ENCODE data around the gene CTNNAL1. TPM values are rescaled to one million over a fixed set of nuclear protein-coding genes. Genes with fewer than 3 reads are reported as not detected.

CTNNAL1 gene
- total and polyA plus RNA-seq, 2 donors (not counting 1 experiment from before 2014, with no cell fraction given): 0.04 to 1.5 TPM

DNA sequence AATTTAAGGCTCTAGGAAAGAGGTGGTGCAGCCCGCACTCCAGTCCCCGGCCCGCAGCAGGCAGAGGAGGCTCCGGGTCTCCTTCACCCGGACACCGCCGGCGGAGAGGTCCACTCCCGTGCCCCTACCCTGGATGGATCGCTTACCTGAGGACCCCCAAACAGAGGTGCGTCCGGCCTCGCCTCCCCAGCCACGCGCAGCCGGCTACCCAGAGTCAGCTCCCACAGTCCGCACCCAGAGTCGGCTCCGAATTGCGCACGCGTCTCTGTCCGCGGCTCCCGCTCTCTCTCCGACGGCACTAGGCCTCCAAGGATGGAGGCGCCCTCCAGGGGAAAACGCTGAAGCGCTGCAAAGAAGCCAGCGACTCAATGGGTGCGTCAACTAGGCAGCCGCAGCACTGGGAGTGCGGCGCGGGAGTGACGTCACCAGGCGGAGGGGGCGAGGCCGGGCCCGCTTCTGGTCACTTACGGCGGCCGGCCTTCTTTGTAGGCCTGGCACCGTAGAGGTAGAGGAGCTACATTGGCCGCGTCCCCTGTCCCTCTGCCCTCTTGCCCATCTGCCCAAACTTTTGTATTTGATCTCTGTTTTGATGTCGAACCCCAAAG lies 79.5 kb downstream of the CTNNAL1 start, which contains the start of gene ELP1:
ELP1 (minus strand) TSS at position 407 of the 605 bp plus-strand sequence. CDS start 2,978 bp downstream, outside the sequence.
- Mint-ChIP-seq H3K4me1 (peaks cover 17% of the 10 kb centered on the region), H3K27me3 (no peaks in the 10 kb centered on the region), H3K4me3 (peak within 1 kb of the TSS; percentile 97), H3K27ac (peak within 1 kb of the TSS; percentile 95), H3K9me3 (ENCODE audit: insufficient read depth) (no peaks in the 10 kb centered on the region)
- no peaks in the 10 kb centered on the region for H4K20me1 ChIP-seq (ENCODE audit: control insufficient read depth, insufficient read depth, low read length, poor library complexity, severe bottlenecking)
- intact Hi-C loops (cut with micrococcal nuclease): loop anchor here (1.0 to 5.0 kb wide), 5 partner anchors 79 to 1652 kb away; partner anchors contain the start of genes CTNNAL1, KLF4 and RAD23B
- DNase-seq (peak; percentile 94), ATAC-seq (ENCODE audit: low read depth) (peak; percentile 81)
- peak within 1 kb of the TSS; percentile 90 for H3K9ac ChIP-seq (ENCODE audit: low read length)
- H2AFZ ChIP-seq (ENCODE audit: insufficient read depth, low read depth, low read length, poor library complexity, severe bottlenecking): peak within 1 kb of the TSS; percentile 98
- peak within 1 kb of the TSS; percentile 90 for H3K4me2 ChIP-seq (replicated peaks; ENCODE audit: low read depth, low read length, poor library complexity, severe bottlenecking)
- WGBS (ENCODE audit: insufficient coverage): under 1% methylated on average over 45 of the region's 48 CpGs
- peak within 1 kb of the TSS; percentile 74 to 81 for H3K27ac ChIP-seq (ENCODE audit: low read length in 2 of 2)
- peak within 1 kb of the TSS; percentile 83 to 97 (median 95) for H3K4me3 ChIP-seq (ENCODE audit: control extremely low read depth in 1 of 5, extremely low read depth in 1 of 5, insufficient read depth in 1 of 5, low read depth in 2 of 5, low read length in 4 of 5)
- ChIA-PET CTCF (interaction anchor here (1.2 kb wide), 1 partner anchor 20 kb away, joined by 4 read pairs; no protein-coding TSS in a partner anchor), POLR2A (no interaction called here)
- no peak for TF ChIP-seq EZH2 (IDR thresholded peaks at IDR 0.05; ENCODE audit: borderline replicate concordance, insufficient read depth, low read depth, low read length, poor library complexity, severe bottlenecking)
- TF ChIP-seq, protein P1, sequence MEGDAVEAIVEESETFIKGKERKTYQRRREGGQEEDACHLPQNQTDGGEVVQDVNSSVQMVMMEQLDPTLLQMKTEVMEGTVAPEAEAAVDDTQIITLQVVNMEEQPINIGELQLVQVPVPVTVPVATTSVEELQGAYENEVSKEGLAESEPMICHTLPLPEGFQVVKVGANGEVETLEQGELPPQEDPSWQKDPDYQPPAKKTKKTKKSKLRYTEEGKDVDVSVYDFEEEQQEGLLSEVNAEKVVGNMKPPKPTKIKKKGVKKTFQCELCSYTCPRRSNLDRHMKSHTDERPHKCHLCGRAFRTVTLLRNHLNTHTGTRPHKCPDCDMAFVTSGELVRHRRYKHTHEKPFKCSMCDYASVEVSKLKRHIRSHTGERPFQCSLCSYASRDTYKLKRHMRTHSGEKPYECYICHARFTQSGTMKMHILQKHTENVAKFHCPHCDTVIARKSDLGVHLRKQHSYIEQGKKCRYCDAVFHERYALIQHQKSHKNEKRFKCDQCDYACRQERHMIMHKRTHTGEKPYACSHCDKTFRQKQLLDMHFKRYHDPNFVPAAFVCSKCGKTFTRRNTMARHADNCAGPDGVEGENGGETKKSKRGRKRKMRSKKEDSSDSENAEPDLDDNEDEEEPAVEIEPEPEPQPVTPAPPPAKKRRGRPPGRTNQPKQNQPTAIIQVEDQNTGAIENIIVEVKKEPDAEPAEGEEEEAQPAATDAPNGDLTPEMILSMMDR (IDR thresholded peaks at IDR 0.05): peak; percentile 26
- peaks cover 16 to 18% of the 10 kb centered on the region in 2 donors for H3K4me1 ChIP-seq (ENCODE audit: control insufficient read depth in 2 of 2, insufficient read depth in 2 of 2, low read length in 2 of 2)
- peaks cover 14% of the 10 kb centered on the region for H3K79me2 ChIP-seq (ENCODE audit: control insufficient read depth, insufficient read depth, low read length)
- no peaks in the 10 kb centered on the region for H3K27me3 ChIP-seq (replicated peaks in 1 of 4; ENCODE audit: control extremely low read depth in 1 of 4, control insufficient read depth in 3 of 4, insufficient read depth in 4 of 4, low read length in 3 of 4)
- peaks cover 0 to 5% of the 10 kb centered on the region in 2 experiments for H3K36me3 ChIP-seq (replicated peaks in 1 of 2; ENCODE audit: control extremely low read depth in 1 of 2, control insufficient read depth in 1 of 2, extremely low read depth in 1 of 2, insufficient read depth in 2 of 2, low read length in 1 of 2)
- H3K9me3 ChIP-seq (ENCODE audit: control extremely low read depth in 1 of 3, control insufficient read depth in 2 of 3, insufficient read depth in 1 of 3, low read length in 2 of 3): peaks cover 0 to 3% (median 0%) of the 10 kb centered on the region in 3 donors

DNA sequence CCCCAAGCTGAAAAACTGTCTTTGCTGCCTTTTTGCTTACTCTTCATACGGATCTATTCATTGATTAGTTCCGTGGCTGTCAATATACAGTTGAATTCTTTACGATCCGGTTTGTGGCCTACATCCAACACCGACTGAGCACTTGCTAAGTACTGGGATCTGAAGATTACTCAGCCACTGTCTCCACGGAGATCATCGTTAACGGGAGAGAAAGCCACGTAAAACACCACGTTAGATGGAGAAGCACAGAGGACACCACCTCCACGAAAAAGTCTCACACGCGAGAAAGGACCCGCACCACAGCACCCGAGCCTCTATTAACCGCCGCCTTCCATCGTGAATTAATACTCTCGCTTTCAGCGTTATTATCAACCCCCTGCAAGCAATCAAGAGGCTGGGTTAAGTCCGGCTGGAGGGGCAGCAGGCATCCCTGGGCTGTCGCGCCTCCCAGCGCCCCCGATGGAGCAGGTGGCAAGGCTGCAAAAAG lies 80.0 kb downstream of the CTNNAL1 start:
- H3K4me3 ChIP-seq (ENCODE audit: control extremely low read depth in 1 of 5, extremely low read depth in 1 of 5, insufficient read depth in 1 of 5, low read depth in 2 of 5, low read length in 4 of 5): peak overlapping the region; percentile 19 to 97 (median 95)
- peak overlapping the region; percentile 90 for H3K4me2 ChIP-seq (replicated peaks; ENCODE audit: low read depth, low read length, poor library complexity, severe bottlenecking)
- peak overlapping the region; percentile 98 for H2AFZ ChIP-seq (ENCODE audit: insufficient read depth, low read depth, low read length, poor library complexity, severe bottlenecking)
- peaks cover 0 to 3% (median 0%) of the 10 kb centered on the region in 3 donors for H3K9me3 ChIP-seq (ENCODE audit: control extremely low read depth in 1 of 3, control insufficient read depth in 2 of 3, insufficient read depth in 1 of 3, low read length in 2 of 3)
- ChIA-PET CTCF (no interaction called here), POLR2A (no interaction called here)
- no peaks in the 10 kb centered on the region for H3K9me3 Mint-ChIP-seq (ENCODE audit: insufficient read depth)
- peak overlapping the region; percentile 95 for H3K27ac Mint-ChIP-seq
- peaks cover 17% of the 10 kb centered on the region for H3K4me1 Mint-ChIP-seq
- H3K27ac ChIP-seq (ENCODE audit: low read length in 2 of 2): peak overlapping the region; percentile 74 to 81
- no peak for ATAC-seq (ENCODE audit: low read depth)
- WGBS (ENCODE audit: insufficient coverage): 3% methylated on average over 23 of the region's 25 CpGs
- no peaks in the 10 kb centered on the region for H4K20me1 ChIP-seq (ENCODE audit: control insufficient read depth, insufficient read depth, low read length, poor library complexity, severe bottlenecking)
- no peak for DNase-seq
- peak overlapping the region; percentile 97 for H3K4me3 Mint-ChIP-seq
- peak overlapping the region; percentile 90 for H3K9ac ChIP-seq (ENCODE audit: low read length)
- no peaks in the 10 kb centered on the region for H3K27me3 Mint-ChIP-seq
- peaks cover 16 to 18% of the 10 kb centered on the region in 2 donors for H3K4me1 ChIP-seq (ENCODE audit: control insufficient read depth in 2 of 2, insufficient read depth in 2 of 2, low read length in 2 of 2)
- H3K36me3 ChIP-seq (replicated peaks in 1 of 2; ENCODE audit: control extremely low read depth in 1 of 2, control insufficient read depth in 1 of 2, extremely low read depth in 1 of 2, insufficient read depth in 2 of 2, low read length in 1 of 2): peaks cover 0 to 10% of the 10 kb centered on the region in 2 experiments
- H3K79me2 ChIP-seq (ENCODE audit: control insufficient read depth, insufficient read depth, low read length): peaks cover 14% of the 10 kb centered on the region
- intact Hi-C loops (cut with micrococcal nuclease): loop anchor here (5.0 kb wide), 3 partner anchors 116 to 1651 kb away; partner anchors contain the start of genes KLF4 and RAD23B
- H3K27me3 ChIP-seq (replicated peaks in 1 of 4; ENCODE audit: control extremely low read depth in 1 of 4, control insufficient read depth in 3 of 4, insufficient read depth in 4 of 4, low read length in 3 of 4): no peaks in the 10 kb centered on the region
- no peak for TF ChIP-seq EZH2 (IDR thresholded peaks at IDR 0.05; ENCODE audit: borderline replicate concordance, insufficient read depth, low read depth, low read length, poor library complexity, severe bottlenecking)
- TF ChIP-seq, protein P1 (IDR thresholded peaks at IDR 0.05): no peak
